Esophagus squamous epithelium (tissue), 5 donors: ENCODE results near the gene TNFSF10. TPM values are rescaled to one million over a fixed set of nuclear protein-coding genes. Genes with fewer than 3 reads are reported as not detected.
A peak's percentile ranks its signal among the peaks of the same experiment; 100 is the strongest.
"Not testable (repeated sequence)": the region's sequence is repeated elsewhere in the genome, so short reads cannot be mapped to it uniquely, and the experiment has no call there.

Experiments
- DNase-seq: peaks from one replicate; lab custom pipeline; 2025; lab: John Stamatoyannopoulos, UW
- H3K27ac ChIP-seq, 4 donors: fragments of 200-600 bp; sonication (generic); one replicate each; pipeline ENCODE4 v1.5.1; 2016 to 2019; ENCODE audit warnings: mild to moderate bottlenecking in 1 of 4
- H3K27me3 ChIP-seq, 4 donors: fragments of 200-600 bp; sonication (generic); 1 replicate in 3 of 4; 2 replicates in 1 of 4; pipeline versions ENCODE4 v1.5.1 to v1.6.0; 2017 to 2021; ENCODE audit warnings: antibody characterized with exemption in 1 of 4
- H3K36me3 ChIP-seq, 3 donors: fragments of 200-600 bp; sonication (generic); one replicate each; pipeline ENCODE4 v1.5.1; 2016 to 2019
- H3K4me1 ChIP-seq, 3 donors: fragments of 200-600 bp; sonication (generic); one replicate each; pipeline ENCODE4 v1.5.1; 2017 to 2019
- H3K4me3 ChIP-seq, 4 donors: fragments of 200-600 bp; sonication (generic); 1 replicate in 3 of 4; 2 replicates in 1 of 4; pipeline ENCODE4 v1.5.1; 2016 to 2019; ENCODE audit warnings: mild to moderate bottlenecking in 2 of 4, moderate library complexity in 1 of 4
- H3K9me3 ChIP-seq, 3 donors: fragments of 200-600 bp; sonication (generic); one replicate each; pipeline ENCODE4 v1.5.1; 2016 to 2019
- CTCF ChIP-seq, 6 experiments: fragments of 450-650 bp in 4 of 6; fragments of 200-600 bp in 2 of 6; sonication (generic) in 2 of 6; IDR thresholded peaks; one replicate each; pipeline ENCODE4 v1.5.1; 2016 to 2019; ENCODE audit warnings: antibody characterized with exemption in 6 of 6, mild to moderate bottlenecking in 4 of 6, moderate library complexity in 4 of 6
- POLR2A ChIP-seq, 4 donors: fragments of 450-650 bp; IDR thresholded peaks; one replicate each; pipeline ENCODE4 v1.6.1; 2017; ENCODE audit warnings: antibody characterized with exemption in 4 of 4, mild to moderate bottlenecking in 4 of 4, moderate library complexity in 3 of 4
- WGBS, 2 donors: methylation state at CpG; one replicate each; pipeline ENCODE4 v1.1.5; 2018; 5-methylcytosine and 5-hydroxymethylcytosine counted together
- intact Hi-C: fragments of 100-400 bp; cut with DNase I; formaldehyde crosslinking; loops from one replicate; pipeline ENCODE4 v1.15.0; 2022
- total RNA-seq, 4 donors: library from RNA; depleted of rRNA; stranded (reverse); fragments of >200 nt; gene quantifications; one replicate each; pipeline ENCODE4 v1.1.0, GENCODE V29; 2016
- donor health status: DM: yes; HTN: yes; CAD: no.

The TNFSF10 gene
- total RNA-seq, 4 donors from 2014 or later, result 61.7 to 128 (median 83.8) TPM

- WGBS, 2 donors, result 24% methylated on average over 4 of the region's 4 CpGs
- H3K27me3 ChIP-seq, H3K4me3 ChIP-seq, H3K36me3 ChIP-seq, H3K4me1 ChIP-seq, H3K27ac ChIP-seq, H3K9me3 ChIP-seq, intact Hi-C loops: not testable (repeated sequence)
- peak; percentile 51 to 86 (median 80) for TF ChIP-seq CTCF (IDR thresholded peaks at IDR 0.05)
- peak; percentile 3 for DNase-seq
These were observed 33.0 kb downstream of the TNFSF10 start for GRCh38 chr3:172490198-172490669.

- Histone ChIP-seq H3K4me3 (no peak overlapping the region), H3K36me3 (no peaks in the 10 kb centered on the region), H3K4me1 (peaks cover 0 to 15% (median 0%) of the 10 kb centered on the region in 3 donors), H3K27ac (no peak overlapping the region), H3K27me3 (no peaks in the 10 kb centered on the region), H3K9me3 (no peaks in the 10 kb centered on the region)
- 50 to 67% methylated on average over 1 of the region's 1 CpG for WGBS, 2 donors
- no peak for DNase-seq
- TF ChIP-seq POLR2A (IDR thresholded peaks at IDR 0.05) (no peak), CTCF (IDR thresholded peaks at IDR 0.05) (no peak)
- intact Hi-C loops, result no loop called here
These were observed 45.1 kb downstream of the TNFSF10 start for GRCh38 chr3:172478116-172478515.

- H3K27ac ChIP-seq, result peak overlapping the region in 2 of 4 donors; percentile 64 to 75
- DNase-seq, result no peak
- intact Hi-C loops, result no loop called here
- TF ChIP-seq POLR2A (IDR thresholded peaks at IDR 0.05) (no peak), CTCF (IDR thresholded peaks at IDR 0.05) (no peak)
- peaks cover 0 to 15% (median 0%) of the 10 kb centered on the region in 3 donors for H3K4me1 ChIP-seq
- H3K4me3 ChIP-seq, result peak overlapping the region in 2 of 4 donors; percentile 43 to 59
- no peaks in the 10 kb centered on the region for H3K36me3 ChIP-seq
- H3K27me3 ChIP-seq, result no peaks in the 10 kb centered on the region
- 68 to 74% methylated on average over 5 of the region's 5 CpGs for WGBS, 2 donors
- H3K9me3 ChIP-seq, result no peaks in the 10 kb centered on the region
These were observed 46.9 kb downstream of the TNFSF10 start for GRCh38 chr3:172476347-172476746.

- DNase-seq, result no peak
- Histone ChIP-seq H3K4me3 (no peak overlapping the region), H3K4me1 (peaks cover 0 to 15% (median 0%) of the 10 kb centered on the region in 3 donors), H3K27me3 (no peaks in the 10 kb centered on the region), H3K9me3 (no peaks in the 10 kb centered on the region), H3K36me3 (no peaks in the 10 kb centered on the region), H3K27ac (no peak overlapping the region)
- 94 to 96% methylated on average over 5 of the region's 5 CpGs for WGBS, 2 donors
- intact Hi-C loops, result no loop called here
- TF ChIP-seq POLR2A (IDR thresholded peaks at IDR 0.05), result no peak
- no peak for TF ChIP-seq CTCF (IDR thresholded peaks at IDR 0.05)
These were observed 47.5 kb downstream of the TNFSF10 start for GRCh38 chr3:172475703-172476102.

GRCh38 chr3:172471903-172472302 lies 51.3 kb downstream of the TNFSF10 start:
- no peaks in the 10 kb centered on the region for H3K9me3 ChIP-seq
- H3K4me1 ChIP-seq, result peaks cover 0 to 28% (median 0%) of the 10 kb centered on the region in 3 donors
- 45 to 47% methylated on average over 1 of the region's 1 CpG for WGBS, 2 donors
- intact Hi-C loops, result no loop called here
- H3K36me3 ChIP-seq, result no peaks in the 10 kb centered on the region
- no peaks in the 10 kb centered on the region for H3K27me3 ChIP-seq
- TF ChIP-seq POLR2A (IDR thresholded peaks at IDR 0.05) (no peak), CTCF (IDR thresholded peaks at IDR 0.05) (no peak)
- H3K4me3 ChIP-seq, result no peak overlapping the region
- no peak overlapping the region for H3K27ac ChIP-seq
- DNase-seq, result no peak
